ENCODE results near the gene CERK.

The CERK gene

GRCh38 chr22:46752988-46753310 lies 14.9 kb upstream of the CERK start:
- no peak for TF ChIP-seq CTCF (IDR thresholded peaks at IDR 0.05; ENCODE audit: extremely low read depth, missing control alignments)
- DNase-seq (ENCODE audit: low spot score) = no peak

GRCh38 chr22:46752286-46752987 lies 14.4 kb upstream of the CERK start:
- DNase-seq (ENCODE audit: low spot score) = no peak
- no peak for TF ChIP-seq CTCF (IDR thresholded peaks at IDR 0.05; ENCODE audit: extremely low read depth, missing control alignments)

GRCh38 chr22:46750863-46751443 lies 12.9 kb upstream of the CERK start:
- DNase-seq (ENCODE audit: low spot score) = no peak
- TF ChIP-seq CTCF (IDR thresholded peaks at IDR 0.05; ENCODE audit: extremely low read depth, missing control alignments) = no peak

GRCh38 chr22:46750530-46750800 lies 12.4 kb upstream of the CERK start:
- DNase-seq (ENCODE audit: low spot score) = no peak
- no peak for TF ChIP-seq CTCF (IDR thresholded peaks at IDR 0.05; ENCODE audit: extremely low read depth, missing control alignments)

- no peak for TF ChIP-seq CTCF (IDR thresholded peaks at IDR 0.05; ENCODE audit: extremely low read depth, missing control alignments)
- no peak for DNase-seq (ENCODE audit: low spot score)
These were observed 11.9 kb upstream of the CERK start for GRCh38 chr22:46749682-46750529.

- DNase-seq (ENCODE audit: low spot score) = no peak
- TF ChIP-seq CTCF (IDR thresholded peaks at IDR 0.05; ENCODE audit: extremely low read depth, missing control alignments) = no peak
These were observed 11.0 kb upstream of the CERK start for GRCh38 chr22:46748908-46749675.

All from GM20000 (cell line).